ENCODE measurements around the gene HYAL3. TPM values are rescaled to one million over a fixed set of nuclear protein-coding genes. Genes with fewer than 3 reads are reported as not detected.
"Not testable (repeated sequence)": the region's sequence is repeated elsewhere in the genome, so short reads cannot be mapped to it uniquely, and the experiment has no call there.

Gene HYAL3
- total RNA-seq, 6 donors from 2014 or later = 0.33 to 5.7 (median 3.1) TPM

DNA sequence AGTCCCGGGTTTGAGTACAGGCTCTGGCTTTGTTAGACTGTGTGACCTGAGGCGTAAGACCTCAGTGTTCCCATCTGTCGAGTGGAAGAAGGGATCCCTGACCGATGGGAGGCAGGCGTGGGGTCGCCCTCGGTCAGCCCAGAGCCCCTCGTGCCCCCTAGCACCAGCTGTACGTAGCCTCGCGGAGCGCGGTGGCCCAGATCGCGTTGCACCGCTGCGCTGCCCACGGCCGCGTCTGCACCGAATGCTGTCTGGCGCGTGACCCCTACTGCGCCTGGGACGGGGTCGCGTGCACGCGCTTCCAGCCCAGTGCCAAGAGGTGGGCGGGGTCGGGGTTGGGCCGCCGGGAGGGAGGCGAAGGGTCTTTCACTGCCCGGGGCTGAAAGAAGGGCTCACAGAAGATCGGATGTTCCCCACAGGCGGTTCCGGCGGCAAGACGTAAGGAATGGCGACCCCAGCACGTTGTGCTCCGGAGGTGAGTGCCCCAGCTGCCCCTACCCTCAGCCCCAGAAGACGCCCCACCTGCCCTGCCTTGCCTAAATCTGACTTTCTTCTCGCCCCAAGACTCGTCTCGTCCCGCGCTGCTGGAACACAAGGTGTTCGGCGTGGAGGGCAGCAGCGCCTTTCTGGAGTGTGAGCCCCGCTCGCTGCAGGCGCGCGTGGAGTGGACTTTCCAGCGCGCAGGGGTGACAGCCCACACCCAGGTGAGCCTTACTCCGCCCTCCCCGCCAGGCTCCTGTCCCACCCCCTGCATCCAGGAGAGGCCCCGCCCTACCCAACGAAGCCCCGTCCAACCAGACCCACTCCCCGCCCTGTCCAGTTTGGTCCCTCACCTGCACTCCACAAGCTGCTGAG is 23.8 kb downstream of the HYAL3 start:
- WGBS, 2 donors = 77 to 91% methylated on average over 15 to 65 of the region's 65 CpGs
- no peak overlapping the region for H3K27ac ChIP-seq
- H3K27me3 ChIP-seq = peaks cover 0 to 13% (median 5%) of the 10 kb centered on the region in 4 donors
- no peaks in the 10 kb centered on the region for H3K9me3 ChIP-seq
- H3K4me3 ChIP-seq = no peak overlapping the region
- H3K36me3 ChIP-seq = peaks cover 0 to 28% (median 8%) of the 10 kb centered on the region in 4 donors
- ATAC-seq (ENCODE audit: low FRiP score in 2 of 2) = no peak
- DNase-seq = peak in 1 of 2 donors; percentile 87
- H3K4me1 ChIP-seq = peaks cover 22 to 47% (median 31%) of the 10 kb centered on the region in 4 donors
- no peak for TF ChIP-seq POLR2A (IDR thresholded peaks at IDR 0.05)
- no peak for TF ChIP-seq EP300 (IDR thresholded peaks at IDR 0.05)
- TF ChIP-seq, protein P1, sequence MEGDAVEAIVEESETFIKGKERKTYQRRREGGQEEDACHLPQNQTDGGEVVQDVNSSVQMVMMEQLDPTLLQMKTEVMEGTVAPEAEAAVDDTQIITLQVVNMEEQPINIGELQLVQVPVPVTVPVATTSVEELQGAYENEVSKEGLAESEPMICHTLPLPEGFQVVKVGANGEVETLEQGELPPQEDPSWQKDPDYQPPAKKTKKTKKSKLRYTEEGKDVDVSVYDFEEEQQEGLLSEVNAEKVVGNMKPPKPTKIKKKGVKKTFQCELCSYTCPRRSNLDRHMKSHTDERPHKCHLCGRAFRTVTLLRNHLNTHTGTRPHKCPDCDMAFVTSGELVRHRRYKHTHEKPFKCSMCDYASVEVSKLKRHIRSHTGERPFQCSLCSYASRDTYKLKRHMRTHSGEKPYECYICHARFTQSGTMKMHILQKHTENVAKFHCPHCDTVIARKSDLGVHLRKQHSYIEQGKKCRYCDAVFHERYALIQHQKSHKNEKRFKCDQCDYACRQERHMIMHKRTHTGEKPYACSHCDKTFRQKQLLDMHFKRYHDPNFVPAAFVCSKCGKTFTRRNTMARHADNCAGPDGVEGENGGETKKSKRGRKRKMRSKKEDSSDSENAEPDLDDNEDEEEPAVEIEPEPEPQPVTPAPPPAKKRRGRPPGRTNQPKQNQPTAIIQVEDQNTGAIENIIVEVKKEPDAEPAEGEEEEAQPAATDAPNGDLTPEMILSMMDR (IDR thresholded peaks at IDR 0.05) = no peak
- no peak for TF ChIP-seq POLR2AphosphoS5 (IDR thresholded peaks at IDR 0.05)

DNA sequence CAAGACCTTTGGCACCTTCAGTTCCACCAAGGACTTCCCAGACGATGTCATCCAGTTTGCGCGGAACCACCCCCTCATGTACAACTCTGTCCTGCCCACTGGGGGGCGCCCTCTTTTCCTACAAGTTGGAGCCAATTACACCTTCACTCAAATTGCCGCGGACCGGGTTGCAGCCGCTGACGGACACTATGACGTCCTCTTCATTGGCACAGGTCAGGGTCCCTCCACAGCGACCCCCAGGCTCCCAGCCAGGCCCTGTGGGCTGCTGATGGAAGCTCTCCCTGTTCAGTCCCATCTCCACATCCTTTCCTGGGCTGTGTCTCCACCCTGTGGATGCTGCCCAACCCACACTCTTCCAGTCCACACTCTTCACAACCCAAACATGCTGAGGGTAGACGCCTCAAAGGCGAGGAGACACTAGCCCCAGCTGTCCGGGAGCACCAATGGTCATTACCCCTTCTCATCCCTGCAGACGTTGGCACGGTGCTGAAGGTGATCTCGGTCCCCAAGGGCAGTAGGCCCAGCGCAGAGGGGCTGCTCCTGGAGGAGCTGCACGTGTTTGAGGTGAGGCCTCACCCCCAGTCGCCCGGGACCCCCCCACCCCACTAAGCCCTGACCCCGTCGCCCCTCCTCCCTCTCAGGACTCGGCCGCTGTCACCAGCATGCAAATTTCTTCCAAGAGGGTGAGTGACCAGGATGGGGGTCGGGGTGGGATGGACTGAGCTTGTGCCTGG is 24.7 kb downstream of the HYAL3 start:
- Histone ChIP-seq H3K27ac (no peak overlapping the region), H3K9me3 (no peaks in the 10 kb centered on the region), H3K4me3 (peak overlapping the region in 1 of 4 donors; percentile 48), H3K27me3 (peaks cover 0 to 13% (median 5%) of the 10 kb centered on the region in 4 donors), H3K4me1 (peaks cover 22 to 54% (median 38%) of the 10 kb centered on the region in 4 donors), H3K36me3 (peaks cover 0 to 28% (median 8%) of the 10 kb centered on the region in 4 donors)
- no peak for TF ChIP-seq EP300 (IDR thresholded peaks at IDR 0.05)
- TF ChIP-seq, protein P1 (IDR thresholded peaks at IDR 0.05) = peak; percentile 73 to 83 (median 82)
- DNase-seq (peak in 1 of 2 donors; percentile 80), ATAC-seq (ENCODE audit: low FRiP score in 2 of 2) (peak; percentile 24 to 51)
- 35 to 39% methylated on average over 18 to 26 of the region's 26 CpGs for WGBS, 2 donors

DNA sequence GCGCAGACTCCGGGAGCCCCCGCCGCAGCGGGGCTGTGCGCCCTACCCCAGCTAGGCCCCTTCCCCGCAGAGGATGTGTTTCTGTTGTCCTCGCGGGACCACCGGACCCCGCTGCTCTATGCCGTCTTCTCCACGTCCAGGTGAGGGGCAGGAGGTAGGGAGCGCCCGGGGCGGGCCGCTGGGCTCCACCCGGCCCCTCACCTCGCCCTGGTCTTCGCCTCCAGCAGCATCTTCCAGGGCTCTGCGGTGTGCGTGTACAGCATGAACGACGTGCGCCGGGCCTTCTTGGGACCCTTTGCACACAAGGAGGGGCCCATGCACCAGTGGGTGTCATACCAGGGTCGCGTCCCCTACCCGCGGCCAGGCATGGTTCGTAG is 25.5 kb downstream of the HYAL3 start:
- ATAC-seq (ENCODE audit: low FRiP score in 2 of 2) = no peak
- Histone ChIP-seq H3K4me3 (peak overlapping the region in 3 of 4 donors; percentile 27 to 48 (median 46)), H3K27ac (peak overlapping the region in 2 of 4 donors; percentile 60 to 65), H3K27me3 (peaks cover 0 to 13% (median 5%) of the 10 kb centered on the region in 4 donors), H3K36me3 (peaks cover 0 to 28% (median 8%) of the 10 kb centered on the region in 4 donors), H3K9me3 (no peaks in the 10 kb centered on the region), H3K4me1 (peaks cover 29 to 63% (median 45%) of the 10 kb centered on the region in 4 donors)
- TF ChIP-seq EP300 (IDR thresholded peaks at IDR 0.05) (no peak), POLR2AphosphoS5 (IDR thresholded peaks at IDR 0.05) (no peak), POLR2A (IDR thresholded peaks at IDR 0.05) (no peak)
- TF ChIP-seq, protein P1 (IDR thresholded peaks at IDR 0.05) = no peak
- DNase-seq = no peak
- WGBS, 2 donors = 55 to 66% methylated on average over 12 to 31 of the region's 31 CpGs

DNA sequence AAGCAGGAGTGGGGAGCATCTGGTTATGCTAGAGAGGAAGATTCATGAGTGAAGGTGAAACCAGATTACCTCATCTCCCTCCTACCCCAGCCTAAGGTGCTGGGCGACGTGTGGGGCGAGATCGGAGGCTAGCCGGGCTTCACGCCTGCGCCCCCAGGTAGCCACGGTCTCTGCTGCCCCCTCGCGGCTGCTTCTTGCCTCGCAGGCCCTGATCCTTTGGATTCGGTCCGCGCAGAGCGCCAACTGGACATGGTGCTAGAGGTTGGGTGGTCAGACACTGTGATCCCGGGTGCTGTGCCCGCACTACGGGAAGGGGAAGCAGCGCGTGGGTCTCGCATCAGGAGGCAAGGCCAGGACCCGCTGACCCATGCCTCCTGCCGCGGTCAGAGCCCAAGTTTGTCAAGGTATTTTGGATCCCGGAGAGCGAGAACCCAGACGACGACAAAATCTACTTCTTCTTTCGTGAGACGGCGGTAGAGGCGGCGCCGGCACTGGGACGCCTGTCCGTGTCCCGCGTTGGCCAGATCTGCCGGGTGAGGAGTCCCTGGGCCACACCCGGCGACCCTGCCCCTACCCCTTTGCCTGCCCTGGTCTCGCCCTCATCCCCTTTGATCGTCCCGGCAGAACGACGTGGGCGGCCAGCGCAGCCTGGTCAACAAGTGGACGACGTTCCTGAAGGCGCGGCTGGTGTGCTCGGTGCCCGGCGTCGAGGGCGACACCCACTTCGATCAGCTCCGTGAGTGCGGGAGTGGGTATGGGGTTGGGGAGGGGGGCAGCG is 26.1 kb downstream of the HYAL3 start:
- no peaks in the 10 kb centered on the region for H3K9me3 ChIP-seq
- DNase-seq (peak; percentile 93 to 97), ATAC-seq (ENCODE audit: low FRiP score in 2 of 2) (peak; percentile 81 to 88)
- H3K27ac ChIP-seq = peak overlapping the region in 3 of 4 donors; percentile 60 to 70 (median 65)
- H3K36me3 ChIP-seq = peaks cover 0 to 27% (median 8%) of the 10 kb centered on the region in 4 donors
- peaks cover 0 to 13% (median 5%) of the 10 kb centered on the region in 4 donors for H3K27me3 ChIP-seq
- H3K4me3 ChIP-seq = peak overlapping the region in 3 of 4 donors; percentile 27 to 48 (median 46)
- TF ChIP-seq POLR2AphosphoS5 (IDR thresholded peaks at IDR 0.05) (peak; percentile 52 to 59), POLR2A (IDR thresholded peaks at IDR 0.05) (peak in 1 of 4 donors; percentile 27), EP300 (IDR thresholded peaks at IDR 0.05) (no peak)
- TF ChIP-seq, protein P1 (IDR thresholded peaks at IDR 0.05) = peak; percentile 98 to 100 (median 100)
- peaks cover 35 to 69% (median 51%) of the 10 kb centered on the region in 4 donors for H3K4me1 ChIP-seq
- WGBS, 2 donors = 0 to 5% methylated on average over 7 to 57 of the region's 61 CpGs

DNA sequence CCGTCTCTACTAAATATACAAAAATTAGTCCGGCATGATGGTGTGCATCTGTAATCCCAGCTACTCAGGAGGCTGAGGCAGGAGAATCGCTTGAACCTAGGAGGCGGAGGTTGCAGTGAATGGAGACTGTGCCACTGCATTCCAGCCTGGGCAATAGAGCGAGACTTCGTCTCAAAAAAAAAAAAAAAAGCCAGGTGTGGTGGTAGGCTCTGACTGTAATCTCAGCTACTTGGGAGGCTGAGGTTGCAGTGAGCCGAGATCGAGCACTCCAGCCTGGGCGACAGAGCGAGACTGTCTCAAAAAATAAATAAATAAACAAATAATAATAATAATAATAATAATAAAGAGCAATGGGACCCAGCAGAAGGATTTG is 26.7 kb downstream of the HYAL3 start:
- H3K9me3 ChIP-seq; DNase-seq; H3K27ac ChIP-seq; ATAC-seq (ENCODE audit: low FRiP score in 2 of 2): not testable (repeated sequence)
- Histone ChIP-seq H3K4me3 (peak overlapping the region in 1 of 4 donors; percentile 48), H3K36me3 (peaks cover 0 to 23% (median 8%) of the 10 kb centered on the region in 4 donors), H3K27me3 (peaks cover 0 to 13% (median 5%) of the 10 kb centered on the region in 4 donors), H3K4me1 (peaks cover 41 to 74% (median 56%) of the 10 kb centered on the region in 4 donors)
- WGBS, 2 donors = 64% methylated on average over 10 of the region's 10 CpGs

Measured in upper lobe of left lung (tissue), 6 donors.